Gastroesophageal sphincter (tissue), 2 donors: Measurements from ENCODE around the gene TFE3.

ENCODE experiments used
- EP300 ChIP-seq: sonication (generic); formaldehyde crosslinking; IDR thresholded peaks from one replicate; pipeline ENCODE4 v1.6.1; 2017; ENCODE audit warnings: antibody characterized with exemption, mild to moderate bottlenecking
- POLR2AphosphoS5 ChIP-seq: sonication (generic); formaldehyde crosslinking; IDR thresholded peaks from one replicate; pipeline ENCODE4 v1.6.1; 2017; ENCODE audit warnings: antibody characterized with exemption

DNA sequence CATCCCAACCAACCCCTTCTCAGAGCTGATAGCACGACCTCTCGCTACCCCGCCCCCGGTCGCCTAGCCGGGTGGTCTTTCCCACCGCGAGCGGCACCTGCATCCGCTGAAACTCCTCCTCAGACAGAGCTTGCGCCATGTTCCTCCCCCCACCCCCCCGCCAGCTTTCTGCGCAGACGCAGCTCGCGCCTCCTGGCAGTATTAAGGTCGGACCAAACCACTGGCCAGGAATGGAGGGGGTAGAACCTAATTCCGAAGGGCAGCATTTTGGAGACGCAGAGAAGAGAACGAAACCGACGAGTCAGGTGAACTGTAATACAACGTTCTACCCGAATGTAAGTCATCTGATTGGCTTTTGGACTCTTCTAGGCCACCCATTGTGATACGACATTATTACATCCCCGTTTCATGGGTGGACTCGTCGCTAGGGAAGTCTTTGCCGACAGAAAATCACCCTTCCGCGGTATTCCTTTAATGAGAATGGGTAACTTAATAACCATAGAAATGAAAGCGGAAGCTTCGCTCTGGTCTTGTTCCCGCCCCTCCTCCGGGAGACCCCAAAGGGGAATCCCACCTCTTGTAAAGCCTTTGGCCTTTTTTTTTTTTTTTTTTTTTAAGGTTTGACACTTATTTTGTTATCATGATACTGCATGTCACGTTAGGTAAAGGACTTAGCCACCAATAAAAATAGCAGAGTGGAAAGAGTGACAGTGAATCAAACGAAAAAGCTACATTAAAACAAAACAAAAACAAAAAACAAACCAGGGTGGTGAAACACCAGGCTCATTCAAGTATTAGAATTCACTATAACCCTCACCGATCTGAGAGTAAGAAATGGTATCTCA lies 40.8 kb downstream of the TFE3 start, which contains the start of gene GRIPAP1:
- TF ChIP-seq POLR2AphosphoS5 (peak; percentile 23), EP300 (no peak)
